GM12865 (cell line): Measurements from ENCODE around the gene AP2A1.

Source experiments
- DNase-seq: peaks from one replicate; pipeline ENCODE4 v3.0.0; 2010; ENCODE audit warnings: low read depth
- H3K4me3 ChIP-seq: 2 replicates; pipeline ENCODE4 v1.5.1; 2011; ENCODE audit warnings: mild to moderate bottlenecking, low read depth, low read length, control low read depth
- CTCF ChIP-seq: IDR thresholded peaks from 2 replicates; pipeline ENCODE4 v1.5.1; 2011; ENCODE audit warnings: low read length, control low read depth, low read depth, inconsistent platforms; ENCODE audit not compliant: insufficient read depth; ENCODE audit errors: missing control alignments

The AP2A1 gene

GRCh38 chr19:49805822-49806619 is 39.2 kb downstream of the AP2A1 start:
- no peak for TF ChIP-seq CTCF
- DNase-seq = no peak
- H3K4me3 ChIP-seq = no peak overlapping the region

GRCh38 chr19:49806620-49806959 is 39.8 kb downstream of the AP2A1 start:
- TF ChIP-seq CTCF = no peak
- DNase-seq = no peak
- no peak overlapping the region for H3K4me3 ChIP-seq

GRCh38 chr19:49807058-49807903 is 40.5 kb downstream of the AP2A1 start:
- no peak for TF ChIP-seq CTCF
- no peak overlapping the region for H3K4me3 ChIP-seq
- no peak for DNase-seq

- no peak for DNase-seq
- TF ChIP-seq CTCF = no peak
- H3K4me3 ChIP-seq = no peak overlapping the region
These were observed 41.3 kb downstream of the AP2A1 start for GRCh38 chr19:49807904-49808675.

- peak; percentile 87 for DNase-seq
- peak overlapping the region; percentile 54 for H3K4me3 ChIP-seq
- no peak for TF ChIP-seq CTCF
These were observed 41.9 kb downstream of the AP2A1 start for GRCh38 chr19:49808711-49809159.

GRCh38 chr19:49809160-49809940 is 42.5 kb downstream of the AP2A1 start:
- DNase-seq = peak; percentile 33
- H3K4me3 ChIP-seq = peak overlapping the region; percentile 54
- TF ChIP-seq CTCF = no peak
